ENCODE measurements around the gene SETX.

DNA sequence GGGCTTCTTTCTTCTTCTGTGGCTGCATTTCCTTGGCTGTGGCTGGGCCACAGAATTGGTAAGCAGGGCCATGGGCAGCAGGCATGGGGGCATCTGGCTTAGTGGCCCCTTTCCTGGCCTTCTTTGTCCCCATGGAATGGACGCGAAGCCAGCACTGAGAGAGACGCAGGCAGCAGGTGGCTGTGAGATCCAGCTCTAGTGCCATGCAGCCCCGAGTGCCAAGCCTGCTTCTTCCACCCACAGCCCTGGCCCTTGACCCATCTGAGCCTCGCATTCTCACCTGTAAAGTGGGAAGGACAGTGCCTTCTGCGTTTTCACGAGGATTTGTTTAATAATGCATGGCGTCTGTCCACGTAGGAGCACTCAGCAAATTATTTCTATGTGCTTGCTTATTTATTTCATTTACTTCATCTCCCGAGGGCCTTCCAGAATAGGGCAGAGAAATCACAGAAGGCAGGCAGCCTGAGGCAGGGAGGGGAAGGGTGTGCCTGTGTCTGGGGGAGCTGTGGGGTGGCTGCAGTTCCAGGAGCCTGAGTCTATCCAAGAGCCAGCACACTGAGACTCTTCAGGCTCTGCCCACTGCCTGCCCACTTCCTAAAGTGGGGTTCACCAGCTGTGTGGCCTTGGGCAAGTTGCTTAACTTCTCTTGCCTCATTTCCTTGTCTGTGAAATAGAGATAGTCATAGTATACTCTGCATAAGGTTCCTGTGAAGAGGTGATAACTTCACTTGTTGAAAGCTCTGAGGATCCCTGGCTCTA, 137.7 kb downstream of the SETX start:
- TF ChIP-seq, protein P1, sequence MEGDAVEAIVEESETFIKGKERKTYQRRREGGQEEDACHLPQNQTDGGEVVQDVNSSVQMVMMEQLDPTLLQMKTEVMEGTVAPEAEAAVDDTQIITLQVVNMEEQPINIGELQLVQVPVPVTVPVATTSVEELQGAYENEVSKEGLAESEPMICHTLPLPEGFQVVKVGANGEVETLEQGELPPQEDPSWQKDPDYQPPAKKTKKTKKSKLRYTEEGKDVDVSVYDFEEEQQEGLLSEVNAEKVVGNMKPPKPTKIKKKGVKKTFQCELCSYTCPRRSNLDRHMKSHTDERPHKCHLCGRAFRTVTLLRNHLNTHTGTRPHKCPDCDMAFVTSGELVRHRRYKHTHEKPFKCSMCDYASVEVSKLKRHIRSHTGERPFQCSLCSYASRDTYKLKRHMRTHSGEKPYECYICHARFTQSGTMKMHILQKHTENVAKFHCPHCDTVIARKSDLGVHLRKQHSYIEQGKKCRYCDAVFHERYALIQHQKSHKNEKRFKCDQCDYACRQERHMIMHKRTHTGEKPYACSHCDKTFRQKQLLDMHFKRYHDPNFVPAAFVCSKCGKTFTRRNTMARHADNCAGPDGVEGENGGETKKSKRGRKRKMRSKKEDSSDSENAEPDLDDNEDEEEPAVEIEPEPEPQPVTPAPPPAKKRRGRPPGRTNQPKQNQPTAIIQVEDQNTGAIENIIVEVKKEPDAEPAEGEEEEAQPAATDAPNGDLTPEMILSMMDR (IDR thresholded peaks at IDR 0.05) = no peak
- no peak for TF ChIP-seq POLR2A (IDR thresholded peaks at IDR 0.05)

Data from breast epithelium (tissue), 3 donors.